NCI-H128 (cell line): ENCODE data around the gene DNAH5.
"Not testable (repeated sequence)": the region's sequence is repeated elsewhere in the genome, so short reads cannot be mapped to it uniquely, and the experiment has no call there.

ENCODE experiments used
- DNase-seq: peaks from one replicate; lab custom pipeline; 2025; ENCODE audit not compliant: unreplicated experiment; lab: John Stamatoyannopoulos, UW

DNAH5 gene

DNA sequence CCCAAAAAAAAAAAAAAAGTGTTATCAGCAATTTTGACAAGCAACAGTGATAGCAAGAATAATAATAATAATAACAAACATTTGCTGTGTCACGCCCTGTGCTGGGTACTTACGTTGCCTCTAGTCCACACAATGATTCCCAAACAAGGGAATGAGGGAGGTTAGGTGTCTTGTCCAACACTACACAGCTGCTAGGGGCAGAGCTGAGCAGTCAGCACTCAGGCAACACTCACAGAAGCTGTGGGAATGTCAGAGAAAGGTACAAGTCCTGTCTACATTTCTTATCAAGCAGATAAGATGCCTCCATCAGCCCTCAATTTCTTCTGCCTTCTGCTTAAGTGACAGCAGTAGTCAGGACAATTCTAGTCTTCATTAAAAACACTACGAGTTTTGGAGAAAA lies 111.0 kb downstream of the DNAH5 start:
- no peak for DNase-seq

DNA sequence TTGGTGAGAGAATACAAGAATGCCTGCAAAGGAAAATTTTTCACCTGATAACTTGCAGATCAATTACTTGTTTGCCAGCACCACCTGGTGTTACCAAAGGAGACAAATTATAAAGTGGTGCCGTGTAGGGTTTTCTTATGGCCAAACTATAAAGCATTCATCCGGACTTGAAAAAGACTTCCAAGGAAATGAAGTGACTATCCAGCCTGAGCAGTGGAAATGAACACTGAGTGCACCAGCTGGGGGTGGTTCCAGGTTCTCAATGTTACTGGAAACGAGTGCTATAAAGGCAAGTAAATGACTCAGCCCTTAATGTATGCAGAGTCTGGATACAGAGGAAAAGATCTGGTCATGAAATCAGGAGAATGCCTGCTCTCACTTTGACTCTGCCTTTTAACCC lies 113.1 kb downstream of the DNAH5 start:
- DNase-seq: no peak

DNA sequence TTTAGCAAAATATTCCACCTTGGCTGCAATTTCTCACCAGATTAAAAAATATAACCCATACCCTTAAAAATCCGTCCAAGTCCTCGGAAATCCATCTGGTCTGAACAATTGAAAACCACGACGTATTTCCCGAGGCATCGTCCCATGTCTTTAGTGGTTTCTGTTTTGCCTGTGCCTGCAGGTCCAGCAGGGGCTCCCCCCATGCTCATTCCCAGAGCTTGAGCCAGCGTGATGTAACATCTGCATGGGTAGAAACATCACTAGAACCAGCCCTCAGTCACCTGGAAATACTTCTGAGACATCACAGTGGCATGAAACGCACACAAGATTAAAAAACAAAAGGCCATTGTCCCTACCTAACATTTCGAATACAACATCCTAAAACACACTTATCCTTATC lies 114.0 kb downstream of the DNAH5 start:
- DNase-seq: no peak

DNA sequence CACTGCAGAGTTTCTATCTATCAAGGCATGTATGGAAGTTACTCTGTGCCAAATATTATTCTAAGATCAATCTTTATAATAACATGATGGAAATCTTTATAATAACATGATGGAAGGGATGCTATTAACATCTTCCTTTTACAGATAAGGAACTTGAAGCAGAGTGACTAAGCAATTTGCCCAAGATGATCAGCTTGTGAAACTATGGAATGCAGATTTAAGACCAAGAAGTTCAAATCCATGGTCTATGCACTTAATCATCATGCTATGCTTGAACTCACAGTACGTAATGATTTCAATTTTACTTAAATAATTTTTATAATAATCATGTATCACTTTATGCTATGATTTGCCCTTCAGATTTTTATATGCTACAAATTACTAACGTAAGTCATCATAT lies 123.1 kb downstream of the DNAH5 start:
- no peak for DNase-seq

DNA sequence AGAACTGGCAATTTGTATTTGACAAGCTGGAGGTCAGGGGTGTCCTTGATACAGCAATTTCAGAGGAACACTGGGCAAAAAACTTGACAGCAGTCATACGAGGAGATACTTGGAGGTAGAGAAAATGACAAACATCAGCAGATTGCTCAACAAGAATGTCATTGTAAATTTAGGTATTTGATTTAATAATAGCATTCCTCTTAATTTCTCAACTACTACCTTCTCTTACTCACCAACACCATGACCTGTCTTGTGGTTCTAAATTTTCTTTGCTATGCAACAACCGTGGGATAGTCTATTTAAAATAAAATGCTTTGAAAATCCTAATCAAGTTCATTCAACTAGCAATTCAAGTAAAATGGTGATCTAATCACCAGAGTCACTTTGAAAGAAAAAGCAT lies 128.4 kb downstream of the DNAH5 start:
- no peak for DNase-seq

DNA sequence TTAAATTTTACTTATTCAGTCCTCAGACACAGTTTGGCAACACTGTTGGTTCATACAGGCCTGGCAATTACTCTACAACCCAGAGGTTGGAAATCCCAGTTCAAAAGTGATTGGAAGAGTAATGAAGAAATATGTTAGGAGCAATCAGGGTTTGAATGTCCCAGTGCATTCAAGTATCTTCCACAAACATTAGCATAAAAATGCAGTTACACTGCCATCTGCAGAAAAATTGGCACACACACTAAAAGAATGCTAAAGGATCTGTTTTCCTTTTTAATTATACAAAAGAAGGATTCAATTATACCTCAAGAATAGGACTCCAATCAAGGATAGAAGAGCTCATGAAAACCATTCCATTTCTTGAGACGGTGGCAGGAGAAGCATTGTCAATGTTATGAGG lies 130.2 kb downstream of the DNAH5 start:
- DNase-seq: no peak

DNA sequence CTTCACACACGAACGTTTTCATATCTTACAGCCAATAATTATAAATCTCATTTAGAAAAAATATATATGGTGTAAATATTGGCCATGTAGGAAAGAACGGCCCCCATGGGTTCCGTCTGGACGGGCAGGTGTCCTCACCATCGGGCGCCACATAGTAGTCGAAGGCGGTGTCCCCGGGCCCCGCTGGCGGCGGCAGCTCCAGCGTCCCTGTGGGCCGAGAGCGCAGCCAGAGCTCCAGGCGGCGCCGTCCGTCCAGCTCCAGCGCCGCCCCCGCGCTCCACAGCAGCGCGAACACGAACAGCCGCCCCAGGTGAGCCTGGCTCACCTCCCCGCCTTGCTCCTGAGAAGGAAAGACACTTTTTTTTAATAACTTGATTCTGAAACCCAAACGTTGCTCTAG lies 134.6 kb downstream of the DNAH5 start:
- no peak for DNase-seq

DNA sequence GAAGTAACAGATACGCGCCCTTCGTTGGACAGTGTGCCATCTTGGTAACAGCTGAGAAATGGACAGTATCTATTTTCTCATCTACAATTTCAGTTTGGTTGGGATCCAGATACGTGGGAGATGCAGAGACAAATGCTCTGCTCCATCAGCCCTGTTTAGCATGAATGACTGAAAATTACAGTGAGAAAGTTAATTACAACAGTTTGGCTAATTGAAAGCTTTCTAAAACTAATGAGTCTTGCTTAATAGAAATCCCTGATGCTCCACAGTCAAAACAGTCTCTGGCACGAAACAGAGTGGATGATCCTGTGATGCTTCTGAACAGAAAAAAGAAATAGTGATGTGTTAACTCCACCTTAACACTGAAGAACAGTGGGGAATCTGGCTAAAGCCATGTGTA lies 140.2 kb downstream of the DNAH5 start:
- DNase-seq: no peak

DNA sequence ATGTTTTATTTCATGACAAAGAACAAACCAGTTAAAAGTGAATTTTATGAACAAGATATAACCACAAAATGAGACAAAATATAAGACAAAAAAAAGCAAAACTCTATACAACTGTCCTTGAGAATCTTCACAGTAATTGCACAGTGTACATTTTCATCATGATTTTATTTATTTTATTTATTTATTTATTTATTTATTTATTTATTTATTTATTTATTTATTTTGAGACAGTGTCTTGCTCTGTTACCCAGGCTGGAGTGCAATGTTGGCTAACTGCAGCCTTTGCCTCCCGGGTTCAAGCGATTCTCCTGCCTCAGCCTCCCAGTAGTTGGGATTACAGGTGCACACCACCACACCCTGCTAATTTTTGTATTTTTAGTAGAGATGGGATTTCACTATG lies 145.9 kb downstream of the DNAH5 start:
- not testable (repeated sequence) for DNase-seq

DNA sequence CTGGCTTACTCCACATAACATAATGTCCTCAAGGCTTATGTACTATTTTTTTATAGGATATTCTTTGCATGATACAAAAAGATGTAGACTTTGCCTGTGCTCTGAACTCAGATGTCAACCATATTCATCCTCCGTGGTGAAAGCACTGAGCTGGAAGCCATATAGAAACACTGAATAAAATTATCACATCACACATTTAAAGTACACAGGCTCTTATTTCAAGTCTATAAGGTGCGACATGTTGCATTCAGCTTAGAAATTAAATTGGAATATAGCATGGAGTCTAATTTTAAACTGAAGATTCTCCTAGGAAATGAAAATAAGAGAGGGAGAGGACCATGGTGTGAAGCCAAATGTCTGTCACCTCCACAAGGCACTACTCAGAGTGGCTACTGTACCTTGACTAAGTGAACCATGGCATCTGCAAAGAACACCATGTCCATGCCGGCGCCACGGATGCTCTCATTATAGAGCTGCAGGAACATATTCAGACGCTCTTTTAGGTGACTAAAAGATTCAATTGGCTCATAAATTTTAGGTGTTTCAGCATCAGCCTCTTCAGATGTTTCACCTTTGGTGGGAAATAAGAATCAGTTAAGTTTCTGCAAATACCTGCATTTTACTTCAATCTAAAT lies 158.6 kb downstream of the DNAH5 start:
- DNase-seq: no peak

DNA sequence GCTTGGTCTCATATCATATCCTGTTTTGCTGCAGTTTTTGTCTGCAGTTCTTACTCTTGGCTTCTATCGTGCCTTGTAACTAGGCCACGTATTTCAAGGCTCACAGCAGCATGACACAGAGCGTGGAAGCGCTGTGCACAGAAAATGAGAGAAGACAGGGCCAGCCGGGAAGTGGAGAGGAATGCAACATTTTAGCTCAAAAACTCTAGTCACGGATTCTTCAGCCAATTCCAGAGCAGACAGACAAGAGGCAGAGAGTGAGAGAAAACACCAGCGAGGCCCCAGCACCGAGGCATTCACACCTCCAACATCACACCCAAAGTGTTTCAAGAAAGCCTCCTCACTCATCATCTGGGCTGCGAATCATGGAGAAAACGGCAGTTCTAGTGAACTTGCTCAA lies 160.8 kb downstream of the DNAH5 start:
- no peak for DNase-seq

DNA sequence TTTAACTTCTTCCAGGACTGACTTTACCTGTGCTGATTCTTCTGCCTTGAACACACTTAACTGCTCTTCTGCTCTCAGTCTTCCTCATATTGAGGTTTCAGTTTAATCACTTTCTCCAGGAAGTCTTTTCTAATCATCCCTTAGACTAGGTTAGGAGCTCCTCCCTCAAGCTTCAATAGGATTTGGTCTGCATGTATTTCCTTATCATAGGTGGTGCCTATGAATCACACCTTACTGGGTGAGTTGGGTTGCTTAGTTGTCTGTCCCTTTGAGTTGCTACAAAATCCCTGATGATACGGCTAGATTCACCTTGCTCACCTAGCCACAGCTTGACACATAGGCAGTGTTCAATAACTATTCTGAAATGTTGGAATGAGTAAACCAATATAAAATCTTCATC lies 164.4 kb downstream of the DNAH5 start:
- DNase-seq: no peak

DNA sequence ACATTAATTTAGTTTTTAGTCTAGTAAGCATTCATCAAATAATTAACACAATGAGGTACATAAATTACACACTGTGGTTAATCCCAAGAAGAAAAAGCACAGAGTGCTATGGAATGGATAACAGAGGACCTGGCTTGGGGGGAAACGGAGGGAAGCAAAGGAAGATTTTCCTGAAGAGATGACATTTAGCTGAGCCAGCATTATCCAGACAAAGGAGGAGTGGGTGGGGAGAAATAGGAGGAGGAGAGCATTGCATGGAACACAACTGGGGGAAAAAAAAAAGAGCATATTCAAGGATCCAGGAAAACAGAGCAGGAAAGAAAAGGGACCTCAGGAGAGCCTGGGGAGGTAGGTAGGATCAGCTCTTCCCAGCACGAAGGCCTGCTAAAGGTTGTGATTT lies 170.8 kb downstream of the DNAH5 start:
- no peak for DNase-seq

DNA sequence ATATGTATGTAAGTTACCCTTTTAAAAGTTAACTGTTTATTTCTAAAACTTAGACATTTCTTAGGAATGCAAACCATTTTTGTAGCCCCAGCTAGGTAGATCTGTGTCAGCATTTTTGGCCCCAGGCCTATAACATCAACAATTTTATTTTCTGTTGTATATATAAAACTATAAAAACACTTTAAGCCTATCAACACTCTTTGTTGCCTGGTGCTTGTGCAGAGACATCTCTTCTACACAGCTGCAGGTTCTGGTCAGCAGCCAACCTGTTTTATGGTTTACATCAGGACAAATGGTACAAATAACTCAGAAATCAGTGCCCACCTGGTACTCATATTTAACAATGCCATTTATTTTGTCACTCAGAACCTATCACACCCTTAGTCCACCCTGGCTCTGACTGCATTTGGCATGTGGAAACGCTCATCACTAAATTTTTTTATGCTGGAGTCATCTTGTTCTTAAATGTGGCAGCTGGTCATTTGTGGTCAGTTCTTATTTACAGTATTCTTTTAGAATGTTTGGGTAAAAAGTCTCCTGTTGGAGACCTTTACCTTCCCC lies 173.4 kb downstream of the DNAH5 start:
- DNase-seq: no peak

DNA sequence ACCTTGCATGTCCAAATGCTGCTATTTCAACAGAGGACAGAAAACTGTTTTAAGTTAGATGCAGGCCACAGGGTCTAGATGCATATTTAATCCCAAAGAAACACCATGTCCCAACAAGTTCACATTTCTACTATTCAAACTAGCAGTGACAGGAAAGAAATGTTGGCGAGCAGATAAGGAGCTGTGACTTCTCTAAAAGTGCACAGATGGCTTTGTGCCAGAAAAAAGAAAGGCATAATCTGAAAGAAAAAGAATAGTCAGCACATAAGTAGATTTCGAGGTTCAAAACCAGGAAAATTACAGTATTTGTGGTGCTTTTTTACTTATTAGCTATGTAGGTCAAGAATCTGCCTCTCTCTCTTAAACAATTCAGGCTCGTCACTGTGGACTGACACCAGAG lies 178.3 kb downstream of the DNAH5 start:
- no peak for DNase-seq

DNA sequence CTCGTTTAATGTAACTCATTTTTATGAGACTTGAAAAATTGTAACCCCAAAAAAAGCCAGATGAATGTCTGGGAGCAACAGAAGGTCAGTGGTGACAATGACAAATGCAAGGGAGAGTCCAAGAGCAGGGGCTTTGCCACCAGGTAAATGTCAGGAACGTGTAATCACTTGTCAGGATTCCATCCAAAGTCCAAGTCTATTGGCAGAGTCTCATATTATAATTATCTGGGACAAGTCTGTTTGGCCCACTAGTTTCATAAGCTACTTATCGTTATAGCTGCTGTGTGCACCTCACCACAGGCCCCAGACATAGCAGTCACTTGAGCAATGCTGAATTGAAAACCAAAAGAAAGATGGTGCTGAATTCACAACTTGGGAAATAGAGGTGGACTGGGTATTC lies 180.8 kb downstream of the DNAH5 start:
- DNase-seq: no peak

DNA sequence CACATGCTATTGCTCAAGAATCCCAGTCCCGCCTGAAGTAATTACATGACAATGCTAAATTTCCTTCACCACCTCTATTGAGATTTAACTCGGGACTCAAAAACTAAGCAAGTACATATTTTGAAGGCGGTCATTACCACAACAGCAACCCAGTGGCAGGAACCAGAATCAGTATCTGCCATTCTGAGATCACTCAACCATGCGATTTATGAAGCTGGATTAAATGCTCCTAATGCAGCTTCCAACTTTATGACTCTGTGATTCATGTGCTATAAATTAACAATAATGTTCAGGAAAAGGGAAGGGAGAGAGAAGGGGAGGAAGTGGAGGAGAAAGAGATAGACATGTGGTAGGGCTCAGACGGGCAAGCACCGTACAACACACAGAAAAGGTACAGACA lies 194.7 kb downstream of the DNAH5 start:
- DNase-seq: no peak

DNA sequence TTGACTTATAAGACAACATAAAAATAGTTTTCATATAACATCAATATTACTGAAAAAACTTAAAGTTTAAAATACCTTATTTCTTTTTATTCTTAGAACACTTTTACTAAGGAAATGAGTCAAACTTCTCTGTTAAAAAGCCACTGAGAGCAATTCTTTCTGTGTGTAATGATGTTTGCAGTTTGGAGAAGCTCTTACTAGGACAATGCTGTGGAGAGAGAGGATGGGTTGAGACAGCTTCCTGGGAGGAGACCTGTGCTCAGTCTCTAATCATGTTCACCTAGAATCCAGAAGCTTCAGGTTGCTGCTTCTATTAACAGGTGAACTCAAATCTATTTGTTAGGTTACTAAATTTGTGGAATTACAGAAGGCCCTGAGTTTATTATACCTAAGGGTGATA lies 198.5 kb downstream of the DNAH5 start:
- DNase-seq: no peak

DNA sequence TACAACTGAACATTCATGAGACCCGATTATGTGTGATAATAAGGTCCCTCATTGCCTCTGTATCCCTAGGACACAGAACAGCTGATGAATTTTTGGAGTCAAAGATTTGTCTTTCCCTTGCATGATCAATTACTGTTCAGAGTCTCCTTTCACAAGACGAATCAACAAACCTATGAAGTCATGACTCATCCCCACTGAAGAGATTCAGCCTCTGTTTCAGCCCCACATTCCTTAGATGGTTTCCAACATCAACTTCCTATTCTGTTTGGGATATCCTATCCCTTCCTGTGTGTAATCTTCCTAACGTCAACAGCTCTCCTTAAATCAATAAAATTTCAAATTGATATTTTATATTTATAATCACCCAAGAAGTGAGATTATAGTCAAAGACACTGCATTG lies 199.0 kb downstream of the DNAH5 start:
- DNase-seq: no peak

DNA sequence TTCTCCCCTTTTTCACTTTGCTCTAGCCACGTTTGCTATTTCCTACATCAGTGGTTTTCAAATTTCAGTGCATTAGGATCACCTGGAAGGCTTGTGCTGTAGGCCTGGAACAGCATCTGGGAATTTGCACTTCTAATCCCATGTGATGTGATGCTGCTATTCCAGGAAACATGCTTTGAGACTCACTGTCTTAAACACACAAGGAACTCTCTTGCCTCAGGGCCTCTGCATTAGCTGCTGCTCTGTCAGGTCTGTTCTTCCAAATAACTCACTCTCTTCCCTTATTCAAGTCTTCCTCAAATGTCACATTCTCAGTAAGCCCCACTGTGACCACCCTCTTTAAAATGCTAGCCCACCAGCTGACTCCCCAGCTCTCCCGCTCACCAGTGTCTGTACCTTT lies 204.0 kb downstream of the DNAH5 start:
- DNase-seq: no peak

DNA sequence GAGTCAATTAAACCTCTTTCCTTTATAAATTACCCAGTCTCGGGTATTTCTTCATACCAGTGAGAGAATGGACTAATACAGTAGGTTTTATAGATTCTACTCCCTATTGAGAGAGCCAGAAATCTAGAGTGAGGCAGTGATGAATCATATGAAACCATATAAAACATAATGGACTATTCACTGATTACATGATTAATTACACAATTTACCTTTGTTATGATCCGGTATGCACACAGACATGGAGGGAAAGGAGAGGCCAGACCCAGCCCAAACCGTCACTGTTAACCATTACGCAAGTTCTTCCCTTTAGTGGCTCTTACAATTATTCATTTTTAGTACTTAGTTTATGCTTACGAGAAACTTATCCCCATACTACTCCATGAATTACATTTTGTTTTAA lies 205.0 kb downstream of the DNAH5 start:
- no peak for DNase-seq

DNA sequence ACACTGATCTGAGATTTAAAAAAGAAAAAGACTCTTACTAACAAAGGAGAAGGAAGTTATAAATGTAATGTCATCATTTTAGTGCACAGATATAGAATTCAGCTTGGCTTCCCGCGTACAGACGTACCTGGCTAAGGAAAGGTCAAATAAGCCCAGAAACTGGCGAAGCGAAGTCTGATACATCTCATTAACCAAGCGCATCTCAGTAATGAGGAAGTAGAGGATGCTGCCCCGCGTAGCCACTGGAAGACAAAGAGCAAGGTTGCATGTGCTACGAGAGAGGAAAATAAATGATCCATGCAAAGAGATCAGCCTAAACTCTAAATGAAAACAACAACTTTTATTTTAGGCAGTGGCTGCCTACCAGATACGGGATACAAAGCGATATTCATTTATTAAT lies 208.8 kb downstream of the DNAH5 start:
- no peak for DNase-seq

DNA sequence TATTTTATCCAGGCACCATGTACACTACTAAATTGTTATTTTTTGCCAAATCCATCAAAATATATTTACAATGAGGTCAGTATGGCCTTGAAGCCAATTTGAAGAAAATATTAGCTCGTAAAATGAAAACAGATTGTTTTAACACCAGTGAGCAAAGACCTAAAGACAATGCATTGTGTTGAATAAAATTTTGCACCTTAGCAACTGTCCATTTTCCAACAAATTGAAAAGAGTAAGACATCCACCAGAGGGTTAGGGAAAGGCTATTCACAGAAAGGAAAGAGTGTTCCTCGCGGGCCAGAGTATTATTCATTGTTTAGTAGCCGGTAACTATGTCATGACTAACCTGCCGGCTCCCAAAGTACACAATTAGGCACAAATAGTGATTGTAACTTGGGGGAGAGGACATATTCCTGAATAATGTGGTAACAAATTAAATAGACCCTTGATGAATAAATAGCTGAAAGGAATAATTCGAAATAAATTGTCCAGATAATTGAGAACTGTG lies 213.3 kb downstream of the DNAH5 start:
- no peak for DNase-seq
